B cell (primary cell): Measurements from ENCODE around the gene ADGRL2. TPM values are rescaled to one million over a fixed set of nuclear protein-coding genes. Genes with fewer than 3 reads are reported as not detected.

Source experiments
- ATAC-seq: fragments of 200-7000 bp; cut with Tn5 transposase; one replicate; pipeline ENCODE4 v1.10.0; 2021; ENCODE audit warnings: low read depth, mild to moderate bottlenecking, moderate number of reproducible peaks, moderate library complexity
- CTCF ChIA-PET: fragments of 350-600 bp; sonication (Branson Sonifier 250); formaldehyde crosslinking; loops from one replicate; lab custom pipeline; 2021; ENCODE audit warnings: antibody characterized with exemption, inconsistent platforms; lab: Charles Lee
- POLR2A ChIA-PET: fragments of 350-600 bp; sonication (Branson Sonifier 250); formaldehyde crosslinking; loops from one replicate; lab custom pipeline; 2021; ENCODE audit warnings: antibody characterized with exemption; lab: Charles Lee
- DNase-seq: peaks from one replicate; pipeline ENCODE4 v3.0.0; 2013
- H2AFZ ChIP-seq: 2 replicates; pipeline ENCODE4 v1.6.1; 2012; ENCODE audit warnings: mild to moderate bottlenecking, low read depth, low read length; ENCODE audit not compliant: insufficient read depth, poor library complexity, severe bottlenecking
- H3K27ac ChIP-seq, 2 donors: 1 replicate in 1 of 2; 2 replicates in 1 of 2; pipeline ENCODE4 v1.5.1; 2012 to 2013; ENCODE audit warnings: low read length in 2 of 2, mild to moderate bottlenecking in 2 of 2, moderate library complexity in 1 of 2
- H3K27me3 ChIP-seq, 4 experiments: fragments of 200-600 bp in 1 of 4; sonication (generic) in 1 of 4; replicated peaks in 1 of 4; 1 replicate in 2 of 4; 2 replicates in 2 of 4; pipeline versions ENCODE4 v1.6.1 to v1.7.0; 2013 to 2016; ENCODE audit warnings: low read length in 3 of 4, mild to moderate bottlenecking in 2 of 4, mixed read lengths in 1 of 4, moderate library complexity in 1 of 4; ENCODE audit not compliant: insufficient read depth in 4 of 4, control insufficient read depth in 3 of 4; ENCODE audit errors: control extremely low read depth in 1 of 4
- H3K36me3 ChIP-seq, 2 experiments: replicated peaks in 1 of 2; 1 replicate in 1 of 2; 2 replicates in 1 of 2; pipeline versions ENCODE4 v1.6.1 to v1.7.1; 2013; ENCODE audit warnings: low read length in 1 of 2; ENCODE audit not compliant: insufficient read depth in 2 of 2, control insufficient read depth in 1 of 2; ENCODE audit errors: control extremely low read depth in 1 of 2, extremely low read depth in 1 of 2
- H3K4me1 ChIP-seq, 2 donors: fragments of 200-600 bp in 1 of 2; sonication (generic) in 1 of 2; 1 replicate in 1 of 2; 2 replicates in 1 of 2; pipeline versions ENCODE4 v1.5.1 to v1.6.1; 2013 to 2017; ENCODE audit warnings: low read length in 2 of 2; ENCODE audit not compliant: control insufficient read depth in 2 of 2, insufficient read depth in 2 of 2
- H3K4me2 ChIP-seq: replicated peaks from 2 replicates; pipeline ENCODE3; 2012; ENCODE audit warnings: mild to moderate bottlenecking, low read depth, low read length; ENCODE audit not compliant: poor library complexity, severe bottlenecking
- H3K4me3 ChIP-seq, 5 experiments: fragments of 200-600 bp in 1 of 5; sonication (generic) in 1 of 5; 1 replicate in 3 of 5; 2 replicates in 2 of 5; pipeline versions ENCODE4 v1.5.1 to v1.7.0; 2011 to 2016; ENCODE audit warnings: low read length in 4 of 5, mild to moderate bottlenecking in 4 of 5, low read depth in 2 of 5, control low read depth in 1 of 5, moderate library complexity in 1 of 5; ENCODE audit not compliant: insufficient read depth in 1 of 5; ENCODE audit errors: control extremely low read depth in 1 of 5, extremely low read depth in 1 of 5
- H3K79me2 ChIP-seq: fragments of 200-600 bp; sonication (generic); one replicate; pipeline ENCODE4 v1.6.0; 2016; ENCODE audit warnings: low read length; ENCODE audit not compliant: control insufficient read depth, insufficient read depth
- H3K9ac ChIP-seq: fragments of 200-600 bp; sonication (generic); 2 replicates; pipeline ENCODE4 v1.6.1; 2017; ENCODE audit warnings: mild to moderate bottlenecking, low read length, moderate library complexity
- H3K9me3 ChIP-seq, 3 donors: one replicate each; pipeline versions ENCODE4 v1.6.1 to v1.7.1; 2013; ENCODE audit warnings: low read length in 2 of 3; ENCODE audit not compliant: control insufficient read depth in 2 of 3, insufficient read depth in 1 of 3; ENCODE audit errors: control extremely low read depth in 1 of 3
- H4K20me1 ChIP-seq: 2 replicates; pipeline ENCODE4 v1.6.0; 2012; ENCODE audit warnings: mild to moderate bottlenecking, low read length; ENCODE audit not compliant: insufficient read depth, control insufficient read depth, poor library complexity, severe bottlenecking
- H3K27ac Mint-ChIP-seq: one replicate; pipeline ENCODE4 v1.8.0; 2021; ENCODE audit warnings: mixed read lengths
- H3K27me3 Mint-ChIP-seq: one replicate; pipeline ENCODE4 v1.8.0; 2021; ENCODE audit warnings: mixed read lengths
- H3K4me1 Mint-ChIP-seq: one replicate; pipeline ENCODE4 v1.8.0; 2021; ENCODE audit warnings: mixed read lengths
- H3K4me3 Mint-ChIP-seq: one replicate; pipeline ENCODE4 v1.8.0; 2021; ENCODE audit warnings: mixed read lengths
- H3K9me3 Mint-ChIP-seq: one replicate; pipeline ENCODE4 v1.8.0; 2022; ENCODE audit warnings: mixed read lengths; ENCODE audit not compliant: insufficient read depth
- EZH2 ChIP-seq: IDR thresholded peaks from 2 replicates; pipeline ENCODE4 v1.6.1; 2012; ENCODE audit warnings: borderline replicate concordance, low read depth, mild to moderate bottlenecking, moderate library complexity, low read length; ENCODE audit not compliant: insufficient read depth, poor library complexity, severe bottlenecking
- WGBS: methylation state at CpG from one replicate; pipeline ENCODE4 v1.1.5; 2013; ENCODE audit warnings: missing lambda C conversion rate; ENCODE audit not compliant: insufficient coverage; 5-methylcytosine and 5-hydroxymethylcytosine counted together
- intact Hi-C: fragments of 100-400 bp; cut with micrococcal nuclease; formaldehyde crosslinking; loops from one replicate; pipeline ENCODE4 v1.10.0; 2022
- polyA plus RNA-seq: library from polyadenylated mRNA; depleted of rRNA; stranded (reverse); fragments of >200 nt; gene quantifications from 2 replicates; pipeline ENCODE4 v1.2.3, GENCODE V29; 2012
- total RNA-seq, 2 donors: library from RNA; stranded (reverse); fragments of 120-200 nt in 1 of 2; gene quantifications; 1 replicate in 1 of 2; 2 replicates in 1 of 2; pipeline versions ENCODE4 v1.2.3 to v1.2.4, GENCODE V29; 2013 to 2022
- TF ChIP-seq, protein P1 (sequence below): fragments of 200-600 bp; IDR thresholded peaks from one replicate; pipeline ENCODE4 v1.8.0; 2022; ENCODE audit warnings: antibody characterized with exemption, mild to moderate bottlenecking

The ADGRL2 gene
- total and polyA plus RNA-seq, 2 donors (not counting 1 experiment from before 2014, with no cell fraction given), result not detected

DNA sequence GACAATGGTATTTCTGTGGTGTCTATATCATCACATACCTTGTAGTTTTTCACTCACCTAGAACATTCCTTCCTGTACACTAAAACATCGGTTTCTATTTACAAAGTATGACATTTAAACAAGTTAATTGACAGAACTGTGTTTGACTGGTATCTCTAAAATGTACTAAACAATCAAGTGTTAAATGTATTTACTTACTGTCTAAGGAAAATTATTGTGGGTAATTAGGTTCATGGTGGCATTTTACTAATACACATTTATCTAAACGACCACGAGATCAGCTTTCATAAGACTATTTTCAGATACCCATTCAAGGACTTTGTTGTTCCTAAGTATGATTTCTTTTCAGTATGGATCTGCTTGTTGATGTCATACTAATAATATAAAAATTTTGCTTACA is 115.2 kb downstream of the ADGRL2 start:
- no peaks in the 10 kb centered on the region for H3K4me1 ChIP-seq
- intact Hi-C loops, result no loop called here
- no peaks in the 10 kb centered on the region for H4K20me1 ChIP-seq
- no peak for ATAC-seq
- no peaks in the 10 kb centered on the region for H3K36me3 ChIP-seq
- H3K27me3 ChIP-seq, result no peaks in the 10 kb centered on the region
- H2AFZ ChIP-seq, result no peak overlapping the region
- H3K27ac ChIP-seq, result no peak overlapping the region
- ChIA-PET POLR2A (no interaction called here), CTCF (no interaction called here)
- no peaks in the 10 kb centered on the region for H3K4me1 Mint-ChIP-seq
- H3K9me3 Mint-ChIP-seq, result no peaks in the 10 kb centered on the region
- H3K4me3 ChIP-seq, result no peak overlapping the region
- no peak overlapping the region for H3K9ac ChIP-seq
- no peaks in the 10 kb centered on the region for H3K27me3 Mint-ChIP-seq
- DNase-seq, result no peak
- TF ChIP-seq, protein P1, sequence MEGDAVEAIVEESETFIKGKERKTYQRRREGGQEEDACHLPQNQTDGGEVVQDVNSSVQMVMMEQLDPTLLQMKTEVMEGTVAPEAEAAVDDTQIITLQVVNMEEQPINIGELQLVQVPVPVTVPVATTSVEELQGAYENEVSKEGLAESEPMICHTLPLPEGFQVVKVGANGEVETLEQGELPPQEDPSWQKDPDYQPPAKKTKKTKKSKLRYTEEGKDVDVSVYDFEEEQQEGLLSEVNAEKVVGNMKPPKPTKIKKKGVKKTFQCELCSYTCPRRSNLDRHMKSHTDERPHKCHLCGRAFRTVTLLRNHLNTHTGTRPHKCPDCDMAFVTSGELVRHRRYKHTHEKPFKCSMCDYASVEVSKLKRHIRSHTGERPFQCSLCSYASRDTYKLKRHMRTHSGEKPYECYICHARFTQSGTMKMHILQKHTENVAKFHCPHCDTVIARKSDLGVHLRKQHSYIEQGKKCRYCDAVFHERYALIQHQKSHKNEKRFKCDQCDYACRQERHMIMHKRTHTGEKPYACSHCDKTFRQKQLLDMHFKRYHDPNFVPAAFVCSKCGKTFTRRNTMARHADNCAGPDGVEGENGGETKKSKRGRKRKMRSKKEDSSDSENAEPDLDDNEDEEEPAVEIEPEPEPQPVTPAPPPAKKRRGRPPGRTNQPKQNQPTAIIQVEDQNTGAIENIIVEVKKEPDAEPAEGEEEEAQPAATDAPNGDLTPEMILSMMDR, result no peak
- TF ChIP-seq EZH2, result no peak
- no peak overlapping the region for H3K27ac Mint-ChIP-seq
- H3K4me2 ChIP-seq, result no peak overlapping the region
- WGBS, result no CpG with 5 or more reads among the region's 3 CpGs
- no peaks in the 10 kb centered on the region for H3K9me3 ChIP-seq
- no peaks in the 10 kb centered on the region for H3K79me2 ChIP-seq
- H3K4me3 Mint-ChIP-seq, result no peak overlapping the region

DNA sequence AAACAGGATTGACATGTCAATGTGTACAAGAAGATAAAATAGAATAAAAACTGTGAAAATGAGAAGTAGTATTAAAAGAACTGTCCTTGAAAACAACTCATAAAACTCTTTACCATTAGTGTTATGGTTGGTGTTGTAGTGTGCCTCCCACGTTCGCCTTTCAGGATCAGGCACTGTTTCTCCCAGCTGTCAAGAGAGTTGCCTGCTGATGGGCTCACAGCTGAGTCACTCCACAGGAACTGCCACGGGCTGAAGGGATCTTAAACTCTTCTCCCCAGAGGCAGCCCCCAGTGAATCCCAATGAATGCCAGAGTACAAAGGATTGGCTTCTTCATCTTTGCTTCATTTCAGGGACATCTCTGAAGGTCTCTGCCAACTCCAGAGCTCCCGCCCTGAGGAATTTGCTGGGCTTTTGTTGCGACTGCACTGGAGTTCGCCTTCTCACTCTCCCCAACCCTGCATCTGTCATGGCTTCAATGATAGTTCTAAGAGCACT is 119.6 kb downstream of the ADGRL2 start:
- no peaks in the 10 kb centered on the region for H3K4me1 Mint-ChIP-seq
- WGBS, result 75% methylated on average over 6 of the region's 6 CpGs
- CTCF ChIA-PET, result no interaction called here

More for the DNA sequence above, 119.6 kb downstream of the ADGRL2 start:
- Histone ChIP-seq H2AFZ (no peak overlapping the region), H3K9me3 (no peaks in the 10 kb centered on the region), H3K36me3 (no peaks in the 10 kb centered on the region), H3K4me1 (no peaks in the 10 kb centered on the region), H3K4me3 (no peak overlapping the region), H3K79me2 (no peaks in the 10 kb centered on the region), H4K20me1 (no peaks in the 10 kb centered on the region), H3K9ac (no peak overlapping the region), H3K4me2 (no peak overlapping the region), H3K27me3 (no peaks in the 10 kb centered on the region), H3K27ac (no peak overlapping the region)
- Mint-ChIP-seq H3K4me3 (no peak overlapping the region), H3K27ac (no peak overlapping the region), H3K27me3 (no peaks in the 10 kb centered on the region), H3K9me3 (no peaks in the 10 kb centered on the region)
- intact Hi-C loops, result no loop called here
- no peak for DNase-seq
- POLR2A ChIA-PET, result no interaction called here
- ATAC-seq, result no peak
- TF ChIP-seq, protein P1, result no peak
- TF ChIP-seq EZH2, result no peak
